NCI-H510A treated with DMSO at 0.1 percent for 48 hours (cell line): ENCODE results near the gene PIP4K2A.

ENCODE experiments used
- DNase-seq: peaks from one replicate; lab custom pipeline; 2025; lab: John Stamatoyannopoulos, UW

PIP4K2A gene

DNA sequence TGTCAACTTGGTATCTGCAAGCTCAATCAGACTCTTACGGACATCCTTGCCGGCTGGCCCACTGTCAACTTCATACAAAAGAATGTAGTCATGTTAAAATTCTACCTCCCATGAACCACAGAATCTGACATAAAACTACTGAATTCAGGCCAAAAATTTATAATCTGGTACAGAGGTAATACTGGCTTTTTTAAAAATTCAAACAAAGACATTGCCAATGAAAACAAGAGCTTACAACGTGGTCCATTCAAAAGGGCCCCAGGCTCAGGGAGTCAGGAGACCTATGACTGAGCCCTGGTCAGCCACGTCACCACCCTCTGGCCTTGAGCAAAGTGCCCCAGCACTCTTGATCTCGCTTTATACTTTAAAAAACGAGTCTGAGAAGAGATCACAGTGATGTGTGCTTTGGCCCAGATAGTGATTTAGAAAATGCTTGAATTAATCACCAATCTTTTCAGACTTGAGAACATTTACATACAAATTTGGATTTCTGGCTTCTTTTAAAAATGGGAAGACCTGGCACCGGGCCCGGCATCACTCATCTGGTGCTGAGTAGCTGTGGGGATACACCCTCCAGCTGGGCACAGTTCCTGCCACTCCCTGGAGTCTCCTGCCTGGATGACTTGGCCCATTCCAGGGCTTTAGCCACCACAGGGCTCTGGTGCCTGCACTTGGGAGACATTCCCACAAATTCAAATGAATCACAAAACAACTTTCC lies 94.1 kb downstream of the PIP4K2A start:
- no peak for DNase-seq

DNA sequence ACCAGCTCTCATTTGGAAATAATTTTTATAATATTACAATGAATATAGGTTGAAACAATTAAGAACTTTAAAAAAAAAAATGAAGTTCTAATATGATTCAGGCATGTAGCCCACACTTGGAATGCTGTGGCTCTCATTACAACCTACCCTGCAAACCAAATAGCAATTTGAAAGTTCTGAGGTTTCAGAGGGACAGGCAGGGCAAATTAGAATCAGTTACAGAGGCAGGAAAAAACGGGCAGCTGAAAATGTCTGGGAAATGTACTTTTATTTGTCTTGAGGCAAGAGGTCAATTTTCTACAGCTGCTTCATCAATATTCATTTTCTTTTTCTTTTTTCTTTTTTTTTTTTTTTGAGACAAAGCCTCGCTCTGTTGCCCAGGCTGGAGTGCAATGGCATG lies 95.3 kb downstream of the PIP4K2A start:
- DNase-seq, result no peak

- DNase-seq, result no peak
Measured at GRCh38 chr10:22618078-22618785, 96.1 kb downstream of the PIP4K2A start.

DNA sequence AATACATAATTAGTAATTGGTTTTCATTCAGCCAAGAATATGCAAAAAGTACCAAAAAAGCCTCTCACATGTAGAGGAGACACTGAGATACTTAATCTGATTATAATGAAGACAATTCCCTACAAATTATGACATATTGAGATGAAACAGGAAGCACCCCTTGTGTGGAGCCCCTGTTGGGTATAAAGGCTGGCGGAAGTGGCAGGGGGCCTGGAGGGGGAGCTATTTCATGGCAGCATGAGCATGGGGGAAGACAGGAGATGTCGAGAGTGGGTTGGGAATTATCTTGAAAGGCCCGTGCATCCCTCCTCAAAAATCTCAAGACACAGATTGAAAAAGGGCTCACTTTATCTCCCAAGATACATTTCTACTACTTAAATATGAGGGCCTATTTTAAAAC lies 96.9 kb downstream of the PIP4K2A start:
- DNase-seq, result no peak

DNA sequence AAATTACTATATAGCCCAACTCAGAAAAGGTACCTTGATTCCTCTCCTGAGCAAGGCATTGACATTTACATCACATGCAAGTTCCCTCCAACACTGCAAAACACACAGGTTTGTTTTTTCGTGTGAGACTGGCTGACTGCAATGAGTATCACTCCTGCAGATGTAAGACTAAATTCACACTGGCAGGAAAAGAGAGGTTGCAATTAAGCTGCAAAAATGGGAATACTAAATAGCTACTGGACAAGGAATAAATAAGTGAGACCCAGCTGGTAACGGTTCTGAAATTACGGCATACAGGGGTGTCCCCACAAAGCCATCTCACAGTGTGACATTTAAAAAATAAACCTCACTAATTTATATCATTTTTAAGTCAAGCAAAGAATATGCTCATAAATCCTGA lies 97.3 kb downstream of the PIP4K2A start:
- no peak for DNase-seq

DNA sequence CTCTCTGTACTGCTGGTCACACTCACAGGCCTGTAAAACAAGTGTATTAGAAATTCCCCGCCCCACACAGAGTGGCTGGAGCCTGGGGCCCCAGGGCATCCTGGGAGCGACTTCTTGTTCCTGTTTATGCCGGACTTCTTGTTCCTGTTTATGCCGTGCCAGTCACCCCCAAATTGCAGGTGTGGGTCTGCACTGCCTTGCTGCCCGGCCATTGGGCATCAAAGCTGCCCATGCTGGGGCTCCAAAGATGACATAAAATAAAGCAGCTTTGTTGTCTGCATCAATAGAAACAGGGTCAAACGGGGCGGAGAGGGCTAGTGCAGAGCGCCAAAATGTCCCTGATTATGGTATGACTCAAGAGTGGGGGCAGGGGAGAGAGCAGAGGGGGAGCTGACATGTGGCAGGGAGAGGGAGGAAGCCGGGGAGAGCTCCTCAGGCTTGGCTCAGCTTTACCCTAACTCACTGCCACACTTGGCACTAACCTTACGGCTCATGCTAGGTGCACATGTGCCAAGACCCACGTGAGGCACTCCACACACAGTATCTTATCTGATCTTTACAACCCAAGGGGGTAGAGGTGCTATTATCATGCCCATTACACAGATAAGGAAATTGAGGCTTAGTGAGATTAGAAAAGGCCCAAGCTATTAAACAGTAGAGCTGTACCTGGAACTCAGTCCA lies 98.4 kb downstream of the PIP4K2A start:
- DNase-seq, result peak; percentile 41

- no peak for DNase-seq
Measured at GRCh38 chr10:22615101-22615500, 99.3 kb downstream of the PIP4K2A start.

DNA sequence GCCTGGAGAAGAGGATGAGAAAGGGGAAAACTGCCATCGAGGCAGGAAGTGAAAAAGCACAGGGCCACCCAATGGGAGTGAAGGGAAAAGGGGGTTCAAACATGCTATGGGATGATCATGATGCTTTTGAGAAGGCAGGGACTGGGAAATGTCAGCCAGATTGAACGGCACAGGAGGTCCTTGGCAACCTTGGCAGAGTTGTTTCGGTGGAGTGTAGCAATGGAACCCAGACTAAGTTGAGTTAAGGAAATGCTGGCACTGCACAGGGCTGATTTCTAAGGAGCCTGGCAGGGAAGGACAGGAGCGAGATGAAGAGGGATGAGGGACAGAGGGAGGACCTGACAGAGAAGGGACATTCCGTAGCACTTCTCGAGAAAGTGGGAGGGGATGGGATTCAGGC lies 101.4 kb downstream of the PIP4K2A start:
- no peak for DNase-seq

- DNase-seq, result no peak
Measured at GRCh38 chr10:22612318-22612717, 102.1 kb downstream of the PIP4K2A start.

GRCh38 chr10:22611425-22612115 lies 102.8 kb downstream of the PIP4K2A start:
- no peak for DNase-seq

DNA sequence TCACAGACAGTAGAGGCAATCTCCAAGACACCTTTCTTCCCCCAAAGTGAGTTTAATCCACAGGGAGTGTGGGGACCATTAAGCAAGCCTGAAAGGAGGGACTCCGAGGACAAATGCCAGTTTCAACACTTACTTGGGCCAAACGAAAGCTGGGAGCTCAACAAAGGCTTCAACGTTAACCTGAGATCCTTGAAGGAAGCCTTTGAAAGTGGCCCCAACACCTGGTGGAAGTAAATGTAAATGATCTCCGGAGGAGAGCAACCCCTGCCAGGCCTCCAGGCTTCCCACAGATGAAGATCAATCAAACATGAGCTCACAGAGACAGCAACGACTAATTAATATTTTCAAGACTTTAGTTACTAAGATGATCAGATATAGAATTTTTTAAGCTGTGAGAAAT lies 103.8 kb downstream of the PIP4K2A start:
- no peak for DNase-seq

- no peak for DNase-seq
Measured at GRCh38 chr10:22609719-22610465, 104.5 kb downstream of the PIP4K2A start.

- no peak for DNase-seq
Measured at GRCh38 chr10:22609251-22609650, 105.1 kb downstream of the PIP4K2A start.

- no peak for DNase-seq
Measured at GRCh38 chr10:22607261-22607660, 107.1 kb downstream of the PIP4K2A start.

DNA sequence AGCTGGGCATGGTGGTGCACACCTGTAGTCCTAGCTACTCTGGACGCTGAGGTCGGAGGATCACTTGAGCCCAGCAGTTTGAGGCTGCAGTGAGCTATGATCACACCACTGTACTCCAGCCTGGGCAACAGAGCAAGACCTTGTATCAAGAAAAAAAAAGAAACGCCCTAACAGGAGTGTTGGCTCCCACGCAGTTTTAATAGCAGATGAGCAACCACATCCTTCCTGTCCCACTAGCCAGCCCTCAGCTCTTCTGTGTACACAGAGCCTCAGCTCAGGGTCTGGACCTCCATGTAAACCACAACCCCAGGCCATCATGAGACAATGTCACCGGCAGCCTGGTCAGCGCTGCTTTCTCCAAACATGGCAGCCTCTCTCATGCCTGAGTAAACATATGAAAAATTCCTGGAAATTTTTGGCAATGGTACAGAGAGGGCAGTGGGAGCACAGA lies 108.2 kb downstream of the PIP4K2A start:
- DNase-seq, result no peak

GRCh38 chr10:22605168-22605567 lies 109.2 kb downstream of the PIP4K2A start:
- DNase-seq, result no peak

GRCh38 chr10:22604344-22605126 lies 109.8 kb downstream of the PIP4K2A start:
- DNase-seq, result no peak

DNA sequence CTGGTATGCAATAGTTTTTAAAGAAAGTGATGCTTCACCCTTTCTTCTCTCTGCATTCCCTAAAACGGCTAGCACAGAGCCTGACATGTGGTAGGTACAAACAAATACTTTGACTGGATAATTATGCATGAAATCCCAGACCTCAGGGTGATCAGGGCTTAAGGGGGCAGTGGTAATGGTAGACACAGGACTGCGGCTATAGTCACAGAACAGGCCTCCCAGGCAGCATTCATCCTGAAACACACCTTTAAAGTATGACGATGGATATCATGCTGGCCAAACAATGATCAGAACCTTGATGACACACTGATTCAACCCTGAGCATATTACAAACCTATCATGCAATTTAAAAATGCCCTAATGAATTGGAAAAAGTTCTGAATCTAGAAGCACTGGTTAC lies 110.8 kb downstream of the PIP4K2A start:
- DNase-seq, result no peak

DNA sequence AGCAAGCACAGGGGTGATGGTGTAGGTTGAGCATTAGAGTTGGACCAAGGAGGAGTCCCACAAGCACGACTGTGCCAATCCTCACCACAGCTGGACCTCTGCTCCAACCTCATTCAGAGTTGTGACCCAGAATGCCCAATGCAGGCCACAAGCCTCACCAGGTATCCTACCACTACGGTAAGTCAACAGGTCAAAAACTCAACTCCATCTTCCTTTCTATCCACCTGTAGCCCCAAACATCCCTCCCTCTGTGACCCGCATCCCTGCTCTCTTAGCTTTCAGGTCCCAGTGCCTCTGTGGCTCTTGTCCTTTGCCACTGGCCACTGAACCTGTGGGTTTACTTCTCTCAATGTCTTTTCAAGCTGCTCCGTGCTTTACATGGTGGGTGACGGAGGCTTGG lies 112.8 kb downstream of the PIP4K2A start:
- DNase-seq, result no peak

- DNase-seq, result no peak
Measured at GRCh38 chr10:22599636-22600228, 114.6 kb downstream of the PIP4K2A start.
